Measurements from ENCODE around the gene SSH3. TPM values are rescaled to one million over a fixed set of nuclear protein-coding genes. Genes with fewer than 3 reads are reported as not detected.

Gene SSH3
- total RNA-seq, 3 donors from 2014 or later = 55.8 to 87.0 (median 57.6) TPM

- DNase-seq (peak; percentile 41 to 63 (median 42)), ATAC-seq (no peak)
- intact Hi-C loops (cut with DNase I, micrococcal nuclease) = no loop called here
- Histone ChIP-seq H3K9me3 (peaks cover 6% of the 10 kb centered on the region), H3K36me3 (ENCODE audit: low read depth) (peaks cover under 1% of the 10 kb centered on the region), H3K4me1 (ENCODE audit: low read depth) (peaks cover 22% of the 10 kb centered on the region), H3K4me3 (no peak overlapping the region)
- TF ChIP-seq CTCF (IDR thresholded peaks at IDR 0.05) = no peak
Observed at GRCh38 chr11:67290801-67291200, 12.5 kb upstream of the SSH3 start.

- ATAC-seq (no peak), DNase-seq (peak in 2 of 3 donors; percentile 29 to 56)
- Histone ChIP-seq H3K9me3 (peaks cover 9% of the 10 kb centered on the region), H3K4me3 (no peak overlapping the region), H3K4me1 (ENCODE audit: low read depth) (peaks cover 22% of the 10 kb centered on the region), H3K36me3 (ENCODE audit: low read depth) (no peaks in the 10 kb centered on the region)
- intact Hi-C loops (cut with DNase I, micrococcal nuclease) = no loop called here
- no peak for TF ChIP-seq CTCF (IDR thresholded peaks at IDR 0.05)
Observed at GRCh38 chr11:67291481-67292381, 11.6 kb upstream of the SSH3 start.

GRCh38 chr11:67292671-67293070 is 10.7 kb upstream of the SSH3 start:
- Histone ChIP-seq H3K36me3 (ENCODE audit: low read depth) (no peaks in the 10 kb centered on the region), H3K4me3 (no peak overlapping the region), H3K4me1 (ENCODE audit: low read depth) (peaks cover 17% of the 10 kb centered on the region), H3K9me3 (peaks cover 9% of the 10 kb centered on the region)
- no peak for TF ChIP-seq CTCF (IDR thresholded peaks at IDR 0.05)
- ATAC-seq = no peak
- DNase-seq = no peak
- intact Hi-C loops (cut with DNase I, micrococcal nuclease) = no loop called here

GRCh38 chr11:67293090-67293489 is 10.2 kb upstream of the SSH3 start:
- DNase-seq (no peak), ATAC-seq (no peak)
- TF ChIP-seq CTCF (IDR thresholded peaks at IDR 0.05) = no peak
- Histone ChIP-seq H3K4me1 (ENCODE audit: low read depth) (peaks cover 12% of the 10 kb centered on the region), H3K9me3 (peaks cover 9% of the 10 kb centered on the region), H3K36me3 (ENCODE audit: low read depth) (no peaks in the 10 kb centered on the region), H3K4me3 (no peak overlapping the region)
- intact Hi-C loops (cut with DNase I, micrococcal nuclease) = no loop called here

- no peak for DNase-seq
- no peaks in the 10 kb centered on the region for H3K36me3 ChIP-seq (ENCODE audit: low read depth)
- peaks cover 9% of the 10 kb centered on the region for H3K9me3 ChIP-seq
- H3K4me1 ChIP-seq (ENCODE audit: low read depth) = no peaks in the 10 kb centered on the region
- no peak for TF ChIP-seq CTCF (IDR thresholded peaks at IDR 0.05)
- no peak for ATAC-seq
- no peak overlapping the region for H3K4me3 ChIP-seq
- intact Hi-C loops (cut with DNase I, micrococcal nuclease) = no loop called here
Observed at GRCh38 chr11:67295846-67296245, 7.5 kb upstream of the SSH3 start.
